ENCODE data around the gene PKDCC.

GRCh38 chr2:42050703-42051542 is 3.1 kb downstream of the PKDCC start:
- TF ChIP-seq, protein P1, sequence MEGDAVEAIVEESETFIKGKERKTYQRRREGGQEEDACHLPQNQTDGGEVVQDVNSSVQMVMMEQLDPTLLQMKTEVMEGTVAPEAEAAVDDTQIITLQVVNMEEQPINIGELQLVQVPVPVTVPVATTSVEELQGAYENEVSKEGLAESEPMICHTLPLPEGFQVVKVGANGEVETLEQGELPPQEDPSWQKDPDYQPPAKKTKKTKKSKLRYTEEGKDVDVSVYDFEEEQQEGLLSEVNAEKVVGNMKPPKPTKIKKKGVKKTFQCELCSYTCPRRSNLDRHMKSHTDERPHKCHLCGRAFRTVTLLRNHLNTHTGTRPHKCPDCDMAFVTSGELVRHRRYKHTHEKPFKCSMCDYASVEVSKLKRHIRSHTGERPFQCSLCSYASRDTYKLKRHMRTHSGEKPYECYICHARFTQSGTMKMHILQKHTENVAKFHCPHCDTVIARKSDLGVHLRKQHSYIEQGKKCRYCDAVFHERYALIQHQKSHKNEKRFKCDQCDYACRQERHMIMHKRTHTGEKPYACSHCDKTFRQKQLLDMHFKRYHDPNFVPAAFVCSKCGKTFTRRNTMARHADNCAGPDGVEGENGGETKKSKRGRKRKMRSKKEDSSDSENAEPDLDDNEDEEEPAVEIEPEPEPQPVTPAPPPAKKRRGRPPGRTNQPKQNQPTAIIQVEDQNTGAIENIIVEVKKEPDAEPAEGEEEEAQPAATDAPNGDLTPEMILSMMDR (IDR thresholded peaks at IDR 0.05; ENCODE audit: low read depth, low read length), result no peak
- no peak for TF ChIP-seq EZH2phosphoT487 (IDR thresholded peaks at IDR 0.05; ENCODE audit: low read depth)
